ENCODE measurements around the gene SH3RF3.

SH3RF3 gene

GRCh38 chr2:109148117-109148746, 19.2 kb downstream of the SH3RF3 start:
- Histone ChIP-seq H3K4me1 (no peaks in the 10 kb centered on the region), H2AFZ (no peak overlapping the region), H3K79me2 (no peaks in the 10 kb centered on the region), H3K36me3 (ENCODE audit: control insufficient read depth, insufficient read depth, low read length) (no peaks in the 10 kb centered on the region), H3K9me3 (ENCODE audit: control insufficient read depth, low read length) (no peaks in the 10 kb centered on the region), H3K4me2 (ENCODE audit: low read length) (no peak overlapping the region), H3K9ac (no peak overlapping the region), H3K4me3 (ENCODE audit: low read depth, low read length) (no peak overlapping the region), H3K27ac (no peak overlapping the region), H3K27me3 (ENCODE audit: control insufficient read depth, insufficient read depth, low read length) (no peaks in the 10 kb centered on the region)
- no peak for TF ChIP-seq CTCF (IDR thresholded peaks at IDR 0.05)

- Histone ChIP-seq H3K36me3 (ENCODE audit: control insufficient read depth, insufficient read depth, low read length) (no peaks in the 10 kb centered on the region), H3K79me2 (no peaks in the 10 kb centered on the region), H3K27me3 (ENCODE audit: control insufficient read depth, insufficient read depth, low read length) (no peaks in the 10 kb centered on the region), H3K9me3 (ENCODE audit: control insufficient read depth, low read length) (no peaks in the 10 kb centered on the region), H2AFZ (no peak overlapping the region), H3K4me1 (no peaks in the 10 kb centered on the region), H3K9ac (no peak overlapping the region), H3K4me3 (ENCODE audit: low read depth, low read length) (no peak overlapping the region), H3K27ac (no peak overlapping the region), H3K4me2 (ENCODE audit: low read length) (no peak overlapping the region)
- TF ChIP-seq CTCF (IDR thresholded peaks at IDR 0.05) = no peak
Measured at GRCh38 chr2:109148991-109149645, 20.1 kb downstream of the SH3RF3 start.

- no peaks in the 10 kb centered on the region for H3K27me3 ChIP-seq (ENCODE audit: control insufficient read depth, insufficient read depth, low read length)
- no peak overlapping the region for H3K4me3 ChIP-seq (ENCODE audit: low read depth, low read length)
- no peak overlapping the region for H2AFZ ChIP-seq
- no peak overlapping the region for H3K27ac ChIP-seq
- no peak overlapping the region for H3K4me2 ChIP-seq (ENCODE audit: low read length)
- H3K36me3 ChIP-seq (ENCODE audit: control insufficient read depth, insufficient read depth, low read length) = no peaks in the 10 kb centered on the region
- no peaks in the 10 kb centered on the region for H3K79me2 ChIP-seq
- H3K4me1 ChIP-seq = no peaks in the 10 kb centered on the region
- no peaks in the 10 kb centered on the region for H3K9me3 ChIP-seq (ENCODE audit: control insufficient read depth, low read length)
- no peak for TF ChIP-seq CTCF (IDR thresholded peaks at IDR 0.05)
- H3K9ac ChIP-seq = no peak overlapping the region
Measured at GRCh38 chr2:109150559-109150958, 21.6 kb downstream of the SH3RF3 start.

GRCh38 chr2:109151519-109151918, 22.5 kb downstream of the SH3RF3 start:
- no peaks in the 10 kb centered on the region for H3K79me2 ChIP-seq
- H2AFZ ChIP-seq = no peak overlapping the region
- no peaks in the 10 kb centered on the region for H3K4me1 ChIP-seq
- H3K9ac ChIP-seq = no peak overlapping the region
- no peak overlapping the region for H3K27ac ChIP-seq
- no peak overlapping the region for H3K4me2 ChIP-seq (ENCODE audit: low read length)
- H3K36me3 ChIP-seq (ENCODE audit: control insufficient read depth, insufficient read depth, low read length) = no peaks in the 10 kb centered on the region
- no peaks in the 10 kb centered on the region for H3K27me3 ChIP-seq (ENCODE audit: control insufficient read depth, insufficient read depth, low read length)
- TF ChIP-seq CTCF (IDR thresholded peaks at IDR 0.05) = no peak
- no peaks in the 10 kb centered on the region for H3K9me3 ChIP-seq (ENCODE audit: control insufficient read depth, low read length)
- no peak overlapping the region for H3K4me3 ChIP-seq (ENCODE audit: low read depth, low read length)
